HepG2 (cell line): ENCODE measurements around the gene BRD3. TPM values are rescaled to one million over a fixed set of nuclear protein-coding genes. Genes with fewer than 3 reads are reported as not detected.

Source experiments
- FOXP1 ChIP-seq, 2 experiments: fragments of 450-650 bp in 1 of 2; IDR thresholded peaks; 2 replicates each; pipeline ENCODE4 v1.6.1; 2017 to 2018; ENCODE audit warnings: antibody characterized with exemption in 1 of 2
- GLI4 ChIP-seq: sonication (generic); formaldehyde crosslinking; IDR thresholded peaks from 2 replicates; pipeline ENCODE4 v1.5.1; 2020; ENCODE audit warnings: missing genetic modification reagents, mild to moderate bottlenecking, moderate library complexity, borderline replicate concordance
- KLF15 ChIP-seq: sonication (generic); formaldehyde crosslinking; IDR thresholded peaks from 2 replicates; pipeline ENCODE4 v1.8.1; 2023; ENCODE audit warnings: borderline replicate concordance, mild to moderate bottlenecking, inconsistent platforms, missing genetic modification reagents, mixed read lengths
- MIER2 ChIP-seq: IDR thresholded peaks from 2 replicates; pipeline ENCODE4 v1.6.1; 2016; ENCODE audit warnings: missing biosample characterization, missing genetic modification reagents
- MTF2 ChIP-seq: sonication (generic); formaldehyde crosslinking; IDR thresholded peaks from 2 replicates; pipeline ENCODE4 v1.5.0; 2020; ENCODE audit warnings: missing genetic modification reagents, borderline replicate concordance
- MXD4 ChIP-seq: IDR thresholded peaks from 2 replicates; pipeline ENCODE4 v1.6.1; 2016; ENCODE audit warnings: mild to moderate bottlenecking, missing biosample characterization, missing genetic modification reagents
- NFYB ChIP-seq: sonication (generic); formaldehyde crosslinking; IDR thresholded peaks from 2 replicates; pipeline ENCODE4 v1.4.0; 2020; ENCODE audit warnings: missing genetic modification reagents
- RBFOX2 ChIP-seq: fragments of 200-400 bp; formaldehyde crosslinking; IDR thresholded peaks from 2 replicates; pipeline ENCODE4 v1.6.1; 2017; ENCODE audit warnings: low read depth, mild to moderate bottlenecking, low read length
- SIN3B ChIP-seq: fragments of 150-350 bp; IDR thresholded peaks from 2 replicates; pipeline ENCODE4 v1.6.1; 2014; ENCODE audit warnings: low read length
- SOX13 ChIP-seq, 3 experiments: fragments of 450-650 bp in 1 of 3; sonication (generic) in 1 of 3; formaldehyde crosslinking in 1 of 3; IDR thresholded peaks in 2 of 3; conservative IDR thresholded peaks in 1 of 3; 2 replicates each; pipeline versions ENCODE4 v1.5.0 to v1.6.1; 2016 to 2020; ENCODE audit warnings: antibody characterized with exemption in 1 of 3, mild to moderate bottlenecking in 1 of 3, missing compliant biosample characterization in 1 of 3, missing genetic modification reagents in 1 of 3, moderate library complexity in 1 of 3
- SRSF1 ChIP-seq: fragments of 200-400 bp; formaldehyde crosslinking; optimal IDR thresholded peaks from 2 replicates; pipeline ENCODE3; 2017; ENCODE audit warnings: mild to moderate bottlenecking, low read depth, low read length, moderate library complexity
- ZFP90 ChIP-seq: sonication (generic); formaldehyde crosslinking; IDR thresholded peaks from 2 replicates; pipeline ENCODE4 v1.8.0; 2022; ENCODE audit warnings: missing genetic modification reagents, mild to moderate bottlenecking, inconsistent platforms, borderline replicate concordance
- ZHX2 ChIP-seq, 2 experiments: sonication (generic) in 1 of 2; formaldehyde crosslinking in 1 of 2; IDR thresholded peaks; 2 replicates each; pipeline versions ENCODE4 v1.6.1 to v1.9.0; 2014 to 2022; ENCODE audit warnings: antibody characterized with exemption in 1 of 2, borderline replicate concordance in 1 of 2, inconsistent platforms in 1 of 2, low read depth in 1 of 2, missing genetic modification reagents in 1 of 2
- ZNF101 ChIP-seq: sonication (generic); formaldehyde crosslinking; IDR thresholded peaks from 2 replicates; pipeline ENCODE4 v1.4.0; 2020; ENCODE audit warnings: mild to moderate bottlenecking, low read depth, missing genetic modification reagents, borderline replicate concordance
- ZNF280B ChIP-seq: sonication (generic); formaldehyde crosslinking; IDR thresholded peaks from 2 replicates; pipeline ENCODE4 v1.5.0; 2020; ENCODE audit warnings: missing genetic modification reagents, mild to moderate bottlenecking, borderline replicate concordance
- ZNF30 ChIP-seq: sonication (generic); formaldehyde crosslinking; IDR thresholded peaks from 2 replicates; pipeline ENCODE4 v1.5.0; 2020; ENCODE audit warnings: mild to moderate bottlenecking, missing genetic modification reagents
- ZNF615 ChIP-seq: sonication (generic); formaldehyde crosslinking; IDR thresholded peaks from 2 replicates; pipeline ENCODE4 v1.5.0; 2020; ENCODE audit warnings: mild to moderate bottlenecking, missing genetic modification reagents, borderline replicate concordance
- ZNF616 ChIP-seq: sonication (generic); formaldehyde crosslinking; IDR thresholded peaks from 2 replicates; pipeline ENCODE4 v1.5.0; 2020; ENCODE audit warnings: low read depth, mild to moderate bottlenecking, missing genetic modification reagents
- ZNF841 ChIP-seq: sonication (generic); formaldehyde crosslinking; IDR thresholded peaks from 2 replicates; pipeline ENCODE4 v1.8.1; 2023; ENCODE audit warnings: missing genetic modification reagents, borderline replicate concordance
- ZSCAN9 ChIP-seq: IDR thresholded peaks from 2 replicates; pipeline ENCODE4 v1.6.1; 2016; ENCODE audit warnings: borderline replicate concordance
- polyA plus RNA-seq, 8 experiments: library from polyadenylated mRNA; depleted of rRNA in 3 of 8; stranded (reverse) in 7 of 8; unstranded in 1 of 8; fragments of >200 nt; fragmentation: Illumina TruSeq in 4 of 8; extraction: Trizol in 4 of 8; gene quantifications; 2 replicates each; pipeline versions ENCODE4 v1.2.1 to v1.2.3, GENCODE V29; 2011 to 2016; ENCODE audit warnings: low read depth in 4 of 8, missing spikeins in 1 of 8, mixed read lengths in 1 of 8; ENCODE audit not compliant: insufficient read depth in 1 of 8
- total RNA-seq, 5 experiments: library from RNA; depleted of rRNA; stranded (reverse); fragments of >200 nt; fragmentation: Illumina TruSeq; extraction: Trizol; gene quantifications; 2 replicates each; pipeline ENCODE4 v1.2.3, GENCODE V29; 2016; ENCODE audit warnings: low read depth in 1 of 5

Gene BRD3
- total and polyA plus RNA-seq, 2 of the 13 experiments (the other 11 are each of a cell fraction or from before 2014, with no cell fraction given): 5.9 to 12.9 TPM

- TF ChIP-seq ZHX2 (IDR thresholded peaks at IDR 0.05; ENCODE audit: low read depth) (peak; percentile 79; the same call in 1 of the 2 replicates), ZHX2 (CRISPR knock-in tag; IDR thresholded peaks at IDR 0.05; ENCODE audit: borderline replicate concordance) (no peak), NFYB (CRISPR knock-in tag) (no peak), ZNF280B (CRISPR knock-in tag) (no peak), RBFOX2 (no peak), GLI4 (CRISPR knock-in tag) (no peak), ZNF30 (CRISPR knock-in tag) (no peak), ZSCAN9 (CRISPR knock-in tag) (peak; percentile 86; the same call in 1 of the 2 replicates), MIER2 (no peak), ZNF615 (CRISPR knock-in tag) (no peak), ZNF101 (CRISPR knock-in tag) (no peak), MTF2 (CRISPR knock-in tag) (no peak), ZNF616 (no peak; the same call in 1 of the 2 replicates), KLF15 (CRISPR knock-in tag) (no peak), SOX13 (IDR thresholded peaks at IDR 0.05) (no peak), SOX13 (CRISPR knock-in tag; conservative IDR thresholded peaks at IDR 0.05 in 1 of 2, IDR thresholded peaks at IDR 0.05 in 1 of 2) (peak in 1 of 2 experiments; percentile 63; a peak in 1 of 4 replicates), ZNF841 (CRISPR knock-in tag) (no peak), MXD4 (CRISPR knock-in tag) (0 out of 2 replicates have a peak, but pooled peaks have one; percentile 68), FOXP1 (IDR thresholded peaks at IDR 0.05) (no peak), FOXP1 (CRISPR knock-in tag; IDR thresholded peaks at IDR 0.05) (0 out of 2 replicates have a peak, but pooled peaks have one; percentile 25), SIN3B (no peak), SRSF1 (no peak), ZFP90 (CRISPR knock-in tag) (no peak)
Observed at GRCh38 chr9:134057751-134058701, 9.8 kb downstream of the BRD3 start (continued).
